GM06990 (cell line): ENCODE results near the gene SH3TC1.
A peak's percentile ranks its signal among the peaks of the same experiment; 100 is the strongest.

Source experiments
- DNase-seq: peaks from one replicate; pipeline ENCODE4 v3.0.0-alpha.2; 2011; ENCODE audit not compliant: insufficient read length; ENCODE audit errors: extremely low read depth
- H3K27me3 ChIP-seq: replicated peaks from 2 replicates; pipeline ENCODE4 v1.6.0; 2011; ENCODE audit warnings: low read length; ENCODE audit not compliant: control insufficient read depth, insufficient read depth
- H3K36me3 ChIP-seq: 2 replicates; pipeline ENCODE4 v1.5.1; 2011; ENCODE audit warnings: low read length; ENCODE audit not compliant: control insufficient read depth, insufficient read depth
- H3K4me3 ChIP-seq: replicated peaks from 2 replicates; pipeline ENCODE4 v1.5.1; 2011; ENCODE audit warnings: low read depth, mild to moderate bottlenecking, control low read depth, low read length
- TF ChIP-seq, protein P1 (sequence below): IDR thresholded peaks from 2 replicates; pipeline ENCODE4 v1.5.1; 2011; ENCODE audit warnings: low read length, control low read depth, mild to moderate bottlenecking, inconsistent platforms; ENCODE audit not compliant: insufficient read depth, poor library complexity, severe bottlenecking

Gene SH3TC1

DNA sequence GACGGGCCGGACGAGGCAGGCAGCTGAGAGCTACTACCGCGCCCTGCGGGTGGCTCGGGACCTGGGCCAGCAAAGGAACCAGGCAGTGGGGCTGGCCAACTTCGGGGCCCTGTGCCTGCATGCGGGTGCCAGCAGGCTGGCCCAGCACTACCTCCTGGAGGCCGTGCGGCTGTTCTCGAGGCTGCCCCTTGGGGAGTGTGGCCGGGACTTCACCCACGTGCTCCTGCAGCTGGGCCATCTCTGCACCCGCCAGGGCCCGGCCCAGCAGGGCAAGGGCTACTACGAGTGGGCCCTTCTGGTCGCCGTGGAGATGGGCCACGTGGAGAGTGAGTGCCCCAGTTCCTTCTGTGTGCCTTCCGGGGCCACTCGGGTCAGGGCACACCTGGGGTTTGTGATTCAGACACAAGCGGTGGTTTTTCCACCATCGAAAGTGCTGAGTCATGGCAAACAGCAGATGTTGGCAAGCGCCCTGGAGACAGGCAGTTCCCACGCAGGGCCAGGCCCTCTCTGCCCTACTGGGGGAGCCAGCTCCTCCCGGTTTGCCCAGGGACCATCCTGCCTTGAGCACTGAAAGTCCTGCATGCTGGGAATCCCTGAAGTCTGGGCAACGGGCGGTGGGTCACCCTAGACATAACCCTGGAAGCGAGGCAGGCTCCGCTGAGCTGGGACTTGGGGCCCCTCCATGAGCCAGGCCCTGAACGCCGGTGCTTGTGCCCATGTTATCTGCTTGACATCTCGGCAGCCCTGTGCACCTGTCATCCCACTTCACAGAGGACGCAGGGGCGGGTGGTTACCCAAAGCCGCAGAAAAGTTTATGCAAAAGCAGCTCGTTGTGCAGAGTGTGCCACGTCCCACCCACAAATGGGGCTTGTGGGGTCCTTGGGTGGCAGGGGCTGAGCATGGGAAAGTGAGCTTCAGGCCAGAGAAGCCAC lies 29.5 kb downstream of the SH3TC1 start:
- peak; percentile 85 for DNase-seq
- Histone ChIP-seq H3K4me3 (no peak overlapping the region; the same call in 1 of the 2 replicates), H3K36me3 (peaks cover 37% of the 10 kb centered on the region), H3K27me3 (no peaks in the 10 kb centered on the region)
- TF ChIP-seq, protein P1, sequence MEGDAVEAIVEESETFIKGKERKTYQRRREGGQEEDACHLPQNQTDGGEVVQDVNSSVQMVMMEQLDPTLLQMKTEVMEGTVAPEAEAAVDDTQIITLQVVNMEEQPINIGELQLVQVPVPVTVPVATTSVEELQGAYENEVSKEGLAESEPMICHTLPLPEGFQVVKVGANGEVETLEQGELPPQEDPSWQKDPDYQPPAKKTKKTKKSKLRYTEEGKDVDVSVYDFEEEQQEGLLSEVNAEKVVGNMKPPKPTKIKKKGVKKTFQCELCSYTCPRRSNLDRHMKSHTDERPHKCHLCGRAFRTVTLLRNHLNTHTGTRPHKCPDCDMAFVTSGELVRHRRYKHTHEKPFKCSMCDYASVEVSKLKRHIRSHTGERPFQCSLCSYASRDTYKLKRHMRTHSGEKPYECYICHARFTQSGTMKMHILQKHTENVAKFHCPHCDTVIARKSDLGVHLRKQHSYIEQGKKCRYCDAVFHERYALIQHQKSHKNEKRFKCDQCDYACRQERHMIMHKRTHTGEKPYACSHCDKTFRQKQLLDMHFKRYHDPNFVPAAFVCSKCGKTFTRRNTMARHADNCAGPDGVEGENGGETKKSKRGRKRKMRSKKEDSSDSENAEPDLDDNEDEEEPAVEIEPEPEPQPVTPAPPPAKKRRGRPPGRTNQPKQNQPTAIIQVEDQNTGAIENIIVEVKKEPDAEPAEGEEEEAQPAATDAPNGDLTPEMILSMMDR: no peak

DNA sequence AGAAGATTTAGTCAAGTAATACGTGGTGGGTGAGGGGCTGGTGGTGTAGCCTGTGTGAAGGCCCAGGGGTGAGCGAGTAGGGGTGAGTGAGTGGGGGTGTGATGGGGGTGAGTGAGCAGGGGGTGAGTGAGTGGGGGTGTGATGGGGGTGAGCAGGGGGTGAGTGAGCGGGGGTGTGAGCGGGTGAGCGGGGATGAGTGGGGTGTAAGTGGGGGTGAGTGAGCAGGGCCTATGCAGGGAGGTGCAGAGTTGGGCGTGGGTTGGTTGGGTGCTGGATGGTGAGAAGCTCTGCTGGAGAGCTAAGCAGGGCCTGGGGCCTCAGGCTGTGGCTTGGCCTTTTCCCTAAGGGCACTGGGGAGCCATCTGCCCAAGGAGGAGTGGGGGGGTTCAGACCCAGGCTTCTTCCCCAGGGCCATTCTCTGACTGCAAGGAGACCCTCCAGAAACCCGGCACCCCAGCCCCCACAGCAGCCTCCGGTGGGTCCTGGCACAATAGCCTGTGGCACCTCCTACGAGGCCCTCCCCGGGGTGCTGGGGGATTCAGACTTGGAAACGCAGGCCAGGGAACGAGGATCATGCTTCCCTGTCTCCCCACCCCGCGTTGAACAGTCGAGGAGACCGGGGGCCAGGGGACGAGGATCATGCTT lies 30.4 kb downstream of the SH3TC1 start:
- Histone ChIP-seq H3K4me3 (no peak overlapping the region), H3K27me3 (no peaks in the 10 kb centered on the region), H3K36me3 (peaks cover 34% of the 10 kb centered on the region)
- no peak for DNase-seq
- TF ChIP-seq, protein P1: no peak

DNA sequence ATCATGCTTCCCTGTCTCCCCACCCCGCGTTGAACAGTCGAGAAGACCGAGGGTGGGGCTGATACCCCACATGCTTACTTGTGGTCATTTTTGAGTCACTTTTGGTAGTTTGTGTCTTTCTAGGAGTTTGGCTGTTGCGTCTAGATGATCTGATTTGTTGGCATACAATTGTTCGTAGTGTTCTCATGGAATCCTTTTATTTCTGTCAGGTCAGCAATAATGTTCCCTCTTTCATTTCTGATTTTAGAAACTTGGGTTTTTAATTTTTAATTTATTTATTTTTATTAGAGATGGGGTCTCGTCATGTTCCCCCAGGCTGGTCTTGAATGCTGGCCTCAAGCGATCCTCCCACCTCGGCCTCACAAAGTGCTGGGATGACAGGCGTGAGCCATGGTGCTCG lies 30.9 kb downstream of the SH3TC1 start:
- Histone ChIP-seq H3K4me3 (no peak overlapping the region), H3K27me3 (no peaks in the 10 kb centered on the region), H3K36me3 (peaks cover 34% of the 10 kb centered on the region)
- DNase-seq: no peak
- TF ChIP-seq, protein P1: no peak

DNA sequence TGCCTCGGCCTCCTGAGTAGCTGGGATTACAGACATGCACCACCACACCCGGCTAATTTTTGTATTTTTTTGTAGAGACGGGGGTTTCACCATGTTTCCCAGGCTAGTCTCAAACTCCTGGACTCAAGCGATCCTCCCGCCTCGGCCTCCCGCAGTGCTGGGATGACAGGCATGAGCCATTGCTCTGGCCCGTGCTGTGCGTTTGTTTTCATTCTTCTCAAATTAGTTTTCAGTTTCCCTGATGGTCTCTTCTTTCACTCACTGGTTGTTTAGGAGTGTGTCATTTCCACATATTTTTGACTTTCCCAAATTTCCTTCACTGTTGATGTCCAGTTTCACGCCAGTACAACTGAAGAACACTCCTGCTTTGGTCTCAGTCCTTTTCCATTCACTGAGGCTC lies 31.8 kb downstream of the SH3TC1 start:
- peaks cover 36% of the 10 kb centered on the region for H3K36me3 ChIP-seq
- TF ChIP-seq, protein P1: no peak
- H3K27me3 ChIP-seq: no peaks in the 10 kb centered on the region
- H3K4me3 ChIP-seq: no peak overlapping the region
- DNase-seq: no peak

DNA sequence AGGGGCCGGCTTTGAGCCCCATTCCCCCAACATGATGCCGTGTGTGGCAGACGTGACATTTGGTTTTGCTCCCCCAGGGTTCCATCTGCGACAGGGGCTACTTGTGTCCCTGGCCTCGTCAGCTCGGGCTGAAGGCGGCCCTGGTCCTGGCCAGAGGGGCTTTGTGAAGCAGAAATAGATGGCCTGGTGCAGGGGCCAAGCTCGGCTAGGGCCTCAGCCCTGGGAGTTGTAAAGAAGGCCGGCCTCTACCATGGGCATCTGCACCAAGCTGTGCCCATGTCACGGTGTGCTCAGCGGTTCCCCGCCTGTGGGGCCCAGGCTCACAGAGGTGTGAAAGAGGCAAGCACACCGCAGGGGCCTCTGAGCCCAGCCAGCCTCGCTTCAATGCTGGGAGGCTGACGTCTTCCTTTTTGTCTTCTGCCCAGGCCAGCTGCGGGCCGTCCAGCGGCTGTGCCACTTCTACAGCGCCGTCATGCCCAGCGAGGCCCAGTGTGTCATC lies 32.5 kb downstream of the SH3TC1 start:
- TF ChIP-seq, protein P1: no peak
- H3K36me3 ChIP-seq: peaks cover 41% of the 10 kb centered on the region
- DNase-seq: no peak
- H3K27me3 ChIP-seq: no peaks in the 10 kb centered on the region
- no peak overlapping the region for H3K4me3 ChIP-seq
